Right lobe of liver (tissue), 4 donors: ENCODE results near the gene KLHL6.

ENCODE experiments used
- POLR2A ChIP-seq: fragments of 450-650 bp; IDR thresholded peaks from one replicate; pipeline ENCODE4 v1.6.1; 2017; ENCODE audit warnings: antibody characterized with exemption, mild to moderate bottlenecking
- TF ChIP-seq, protein P1 (sequence below), 4 donors: fragments of 200-600 bp in 3 of 4; fragments of 450-650 bp in 1 of 4; IDR thresholded peaks; one replicate each; pipeline versions ENCODE4 v1.5.1 to v1.8.0; 2016 to 2022; ENCODE audit warnings: antibody characterized with exemption in 4 of 4, mild to moderate bottlenecking in 2 of 4
- donor health status: DM: no; HTN: no; CAD: no.
- donor health status: DM: no; HTN: no; CAD: no.
- donor health status: DM: no; HTN: yes; CAD: no.

DNA sequence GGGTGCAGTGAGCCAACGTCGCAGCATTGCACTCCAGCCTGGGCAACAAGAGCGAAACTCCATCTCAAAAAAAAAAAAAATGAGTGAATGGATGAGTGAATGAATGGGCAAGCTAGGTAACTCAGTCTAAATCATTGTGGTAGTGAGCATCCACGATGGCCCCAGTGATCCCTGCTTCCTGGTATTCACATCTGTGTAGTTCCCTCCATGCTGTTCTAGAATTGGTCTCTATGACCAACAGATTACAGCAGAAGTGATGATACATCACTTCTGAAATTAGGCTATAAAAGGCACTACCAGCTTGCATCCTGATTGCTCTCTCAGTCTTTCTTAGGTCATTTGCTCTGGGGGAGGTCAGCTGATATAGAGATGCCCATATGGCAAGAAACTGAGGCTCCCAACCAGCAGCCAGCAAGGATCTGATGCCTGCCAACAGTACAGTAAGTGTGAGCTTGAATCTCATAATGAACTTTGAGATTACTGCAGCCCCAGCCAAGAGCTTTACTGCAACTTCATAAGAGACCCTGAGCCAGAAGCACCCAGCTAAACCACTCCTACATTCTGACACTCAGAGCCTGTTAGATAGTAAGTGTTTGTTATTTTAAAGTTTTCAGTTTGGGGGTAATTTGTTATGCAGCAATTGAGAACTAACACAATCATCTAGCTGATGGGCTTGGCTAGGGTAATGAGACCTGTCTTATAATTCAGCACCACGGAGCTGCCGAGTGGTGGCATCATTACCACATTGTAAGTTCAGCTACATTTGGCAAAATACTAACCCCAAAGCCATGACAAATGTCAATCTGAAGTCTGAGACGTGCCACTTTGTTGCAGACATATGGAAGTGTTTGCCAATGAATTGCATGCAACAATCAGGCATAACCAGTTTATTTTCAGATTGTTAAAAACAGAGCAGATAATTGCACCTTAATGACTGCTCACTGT, 53.0 kb downstream of the KLHL6 start:
- TF ChIP-seq, protein P1, sequence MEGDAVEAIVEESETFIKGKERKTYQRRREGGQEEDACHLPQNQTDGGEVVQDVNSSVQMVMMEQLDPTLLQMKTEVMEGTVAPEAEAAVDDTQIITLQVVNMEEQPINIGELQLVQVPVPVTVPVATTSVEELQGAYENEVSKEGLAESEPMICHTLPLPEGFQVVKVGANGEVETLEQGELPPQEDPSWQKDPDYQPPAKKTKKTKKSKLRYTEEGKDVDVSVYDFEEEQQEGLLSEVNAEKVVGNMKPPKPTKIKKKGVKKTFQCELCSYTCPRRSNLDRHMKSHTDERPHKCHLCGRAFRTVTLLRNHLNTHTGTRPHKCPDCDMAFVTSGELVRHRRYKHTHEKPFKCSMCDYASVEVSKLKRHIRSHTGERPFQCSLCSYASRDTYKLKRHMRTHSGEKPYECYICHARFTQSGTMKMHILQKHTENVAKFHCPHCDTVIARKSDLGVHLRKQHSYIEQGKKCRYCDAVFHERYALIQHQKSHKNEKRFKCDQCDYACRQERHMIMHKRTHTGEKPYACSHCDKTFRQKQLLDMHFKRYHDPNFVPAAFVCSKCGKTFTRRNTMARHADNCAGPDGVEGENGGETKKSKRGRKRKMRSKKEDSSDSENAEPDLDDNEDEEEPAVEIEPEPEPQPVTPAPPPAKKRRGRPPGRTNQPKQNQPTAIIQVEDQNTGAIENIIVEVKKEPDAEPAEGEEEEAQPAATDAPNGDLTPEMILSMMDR (IDR thresholded peaks at IDR 0.05), result peak; percentile 37 to 55 (median 46)
- TF ChIP-seq POLR2A, result no peak
